ENCODE results near the gene TICAM2. TPM values are rescaled to one million over a fixed set of nuclear protein-coding genes. Genes with fewer than 3 reads are reported as not detected.
A peak's percentile ranks its signal among the peaks of the same experiment; 100 is the strongest.

TICAM2 gene
- total and polyA plus RNA-seq, 4 donors: 1.5 to 5.8 (median 2.5) TPM

DNA sequence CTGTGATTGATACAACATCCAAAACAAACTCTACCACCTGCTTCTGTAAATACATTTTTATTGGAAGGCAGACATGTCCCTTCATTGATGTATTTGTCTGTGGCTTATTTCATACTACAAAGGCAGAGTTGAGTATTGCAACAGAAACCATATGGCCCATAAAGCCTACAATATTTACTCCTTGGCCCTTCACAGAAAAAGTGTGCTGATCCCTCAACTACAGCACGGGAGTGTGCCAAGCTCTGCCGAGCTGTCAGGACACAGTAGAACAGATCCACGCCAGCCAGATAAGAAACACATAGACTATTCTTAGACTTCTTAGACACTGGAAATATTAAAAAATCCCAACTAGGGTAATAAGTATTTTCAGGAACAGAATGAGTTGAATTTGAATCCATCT is 13.2 kb downstream of the TICAM2 start:
- H3K27ac ChIP-seq (ENCODE audit: low read depth in 1 of 2, low read length in 1 of 2): no peak overlapping the region
- H3K9ac ChIP-seq (ENCODE audit: insufficient read depth in 1 of 2, low read length in 2 of 2): no peak overlapping the region
- no peaks in the 10 kb centered on the region for H3K27me3 ChIP-seq (ENCODE audit: control insufficient read depth in 3 of 3, insufficient read depth in 3 of 3, low read length in 2 of 3)
- no peaks in the 10 kb centered on the region for H3K9me3 ChIP-seq (ENCODE audit: control insufficient read depth in 4 of 4, insufficient read depth in 3 of 4, low read length in 3 of 4)
- WGBS, 2 donors: 73 to 92% methylated on average over 3 of the region's 3 CpGs
- DNase-seq: no peak
- TF ChIP-seq, protein P1, sequence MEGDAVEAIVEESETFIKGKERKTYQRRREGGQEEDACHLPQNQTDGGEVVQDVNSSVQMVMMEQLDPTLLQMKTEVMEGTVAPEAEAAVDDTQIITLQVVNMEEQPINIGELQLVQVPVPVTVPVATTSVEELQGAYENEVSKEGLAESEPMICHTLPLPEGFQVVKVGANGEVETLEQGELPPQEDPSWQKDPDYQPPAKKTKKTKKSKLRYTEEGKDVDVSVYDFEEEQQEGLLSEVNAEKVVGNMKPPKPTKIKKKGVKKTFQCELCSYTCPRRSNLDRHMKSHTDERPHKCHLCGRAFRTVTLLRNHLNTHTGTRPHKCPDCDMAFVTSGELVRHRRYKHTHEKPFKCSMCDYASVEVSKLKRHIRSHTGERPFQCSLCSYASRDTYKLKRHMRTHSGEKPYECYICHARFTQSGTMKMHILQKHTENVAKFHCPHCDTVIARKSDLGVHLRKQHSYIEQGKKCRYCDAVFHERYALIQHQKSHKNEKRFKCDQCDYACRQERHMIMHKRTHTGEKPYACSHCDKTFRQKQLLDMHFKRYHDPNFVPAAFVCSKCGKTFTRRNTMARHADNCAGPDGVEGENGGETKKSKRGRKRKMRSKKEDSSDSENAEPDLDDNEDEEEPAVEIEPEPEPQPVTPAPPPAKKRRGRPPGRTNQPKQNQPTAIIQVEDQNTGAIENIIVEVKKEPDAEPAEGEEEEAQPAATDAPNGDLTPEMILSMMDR (IDR thresholded peaks at IDR 0.05; ENCODE audit: control extremely low read depth, extremely low read depth): no peak
- ATAC-seq (ENCODE audit: insufficient read depth, low FRiP score): no peak
- H3K36me3 ChIP-seq (ENCODE audit: control insufficient read depth in 4 of 4, insufficient read depth in 4 of 4, low read length in 4 of 4): no peaks in the 10 kb centered on the region
- no peak overlapping the region for H3K4me3 ChIP-seq
- H3K4me1 ChIP-seq (ENCODE audit: control insufficient read depth in 5 of 5, insufficient read depth in 5 of 5, low read length in 5 of 5): peaks cover 0 to 2% (median 0%) of the 10 kb centered on the region in 5 donors

DNA sequence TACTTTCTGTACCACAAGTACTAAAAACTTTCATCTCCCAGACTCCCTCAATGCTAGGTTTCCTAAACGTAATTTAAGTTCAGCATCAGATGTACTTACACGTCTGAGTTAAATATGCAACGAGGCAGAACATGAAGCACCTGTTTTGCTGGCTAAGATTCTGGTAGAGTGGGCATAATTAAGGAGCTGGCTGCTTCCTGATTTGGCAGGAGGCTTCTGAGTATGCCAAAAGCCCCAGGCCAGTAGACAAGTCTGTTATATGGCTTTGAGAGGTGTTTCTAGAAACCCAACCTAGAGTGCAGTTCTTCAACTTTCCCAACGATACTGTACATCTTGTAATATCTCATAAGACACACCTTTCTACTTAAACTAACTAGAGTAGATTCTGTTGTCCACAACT is 13.6 kb downstream of the TICAM2 start:
- Histone ChIP-seq H3K4me3 (no peak overlapping the region), H3K27me3 (ENCODE audit: control insufficient read depth in 3 of 3, insufficient read depth in 3 of 3, low read length in 2 of 3) (no peaks in the 10 kb centered on the region), H3K27ac (ENCODE audit: low read depth in 1 of 2, low read length in 1 of 2) (no peak overlapping the region), H3K9ac (ENCODE audit: insufficient read depth in 1 of 2, low read length in 2 of 2) (no peak overlapping the region), H3K4me1 (ENCODE audit: control insufficient read depth in 5 of 5, insufficient read depth in 5 of 5, low read length in 5 of 5) (peaks cover 0 to 2% (median 0%) of the 10 kb centered on the region in 5 donors), H3K9me3 (ENCODE audit: control insufficient read depth in 4 of 4, insufficient read depth in 3 of 4, low read length in 3 of 4) (no peaks in the 10 kb centered on the region), H3K36me3 (ENCODE audit: control insufficient read depth in 4 of 4, insufficient read depth in 4 of 4, low read length in 4 of 4) (no peaks in the 10 kb centered on the region)
- ATAC-seq (ENCODE audit: insufficient read depth, low FRiP score) (no peak), DNase-seq (no peak)
- TF ChIP-seq, protein P1 (IDR thresholded peaks at IDR 0.05; ENCODE audit: control extremely low read depth, extremely low read depth): no peak
- 64 to 75% methylated on average over 4 of the region's 4 CpGs for WGBS, 2 donors

DNA sequence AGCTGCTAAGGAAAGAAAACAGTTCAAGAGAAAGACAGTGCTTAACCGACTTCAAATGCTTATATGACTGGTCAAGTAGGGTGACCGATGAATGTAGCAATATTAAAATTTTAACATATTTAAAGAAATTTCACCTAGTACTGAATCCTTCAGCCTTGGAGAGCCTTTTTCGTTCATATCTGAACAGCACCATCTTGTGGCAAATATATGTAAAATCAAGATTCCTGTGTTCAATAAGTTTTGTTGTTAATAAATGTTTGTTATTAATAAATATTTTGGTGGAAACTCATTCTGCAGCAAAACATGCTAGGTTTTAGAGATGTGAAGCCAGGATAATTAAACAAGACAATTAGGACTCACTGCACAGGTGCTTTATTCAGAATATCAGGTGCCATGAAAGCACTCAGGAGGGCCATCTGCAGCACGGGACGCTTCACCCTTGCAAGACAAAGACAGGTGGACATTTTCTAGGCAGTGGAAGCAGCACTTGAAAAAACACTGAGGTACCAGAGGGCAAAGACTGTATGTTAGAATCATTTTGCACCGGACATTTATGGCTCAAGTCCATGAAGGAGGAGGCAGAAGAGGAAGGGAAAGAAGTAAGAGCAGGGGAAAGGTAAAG is 15.6 kb downstream of the TICAM2 start:
- Histone ChIP-seq H3K4me3 (no peak overlapping the region), H3K27me3 (ENCODE audit: control insufficient read depth in 3 of 3, insufficient read depth in 3 of 3, low read length in 2 of 3) (no peaks in the 10 kb centered on the region), H3K9me3 (ENCODE audit: control insufficient read depth in 4 of 4, insufficient read depth in 3 of 4, low read length in 3 of 4) (no peaks in the 10 kb centered on the region), H3K4me1 (ENCODE audit: control insufficient read depth in 5 of 5, insufficient read depth in 5 of 5, low read length in 5 of 5) (peaks cover 0 to 2% (median 0%) of the 10 kb centered on the region in 5 donors), H3K9ac (ENCODE audit: insufficient read depth in 1 of 2, low read length in 2 of 2) (no peak overlapping the region), H3K36me3 (ENCODE audit: control insufficient read depth in 4 of 4, insufficient read depth in 4 of 4, low read length in 4 of 4) (no peaks in the 10 kb centered on the region), H3K27ac (ENCODE audit: low read depth in 1 of 2, low read length in 1 of 2) (no peak overlapping the region)
- DNase-seq (peak in 2 of 3 donors; percentile 36 to 47), ATAC-seq (ENCODE audit: insufficient read depth, low FRiP score) (no peak)
- TF ChIP-seq, protein P1 (IDR thresholded peaks at IDR 0.05; ENCODE audit: control extremely low read depth, extremely low read depth): peak; percentile 6
- 50 to 55% methylated on average over 6 of the region's 6 CpGs for WGBS, 2 donors

DNA sequence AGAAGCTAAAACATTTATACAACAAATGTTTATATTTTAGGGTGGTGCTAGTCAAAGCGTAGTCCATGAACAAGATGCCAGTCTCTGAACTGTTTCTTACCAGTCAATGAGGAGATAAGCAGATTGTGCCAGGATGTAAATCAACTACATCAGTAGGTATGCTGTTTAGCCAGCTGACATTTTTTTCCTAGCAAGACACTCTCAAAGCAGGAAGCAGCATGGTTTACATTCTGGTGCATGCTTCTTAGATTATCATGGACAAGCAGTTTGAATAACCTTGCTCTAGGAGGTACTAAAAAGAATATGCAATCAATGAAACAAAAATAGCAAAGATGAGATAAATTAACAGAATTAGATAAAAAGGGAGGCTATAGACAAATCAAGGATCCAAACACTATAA is 17.0 kb downstream of the TICAM2 start:
- peaks cover 0 to 4% (median under 1%) of the 10 kb centered on the region in 4 donors for H3K36me3 ChIP-seq (ENCODE audit: control insufficient read depth in 4 of 4, insufficient read depth in 4 of 4, low read length in 4 of 4)
- TF ChIP-seq, protein P1 (IDR thresholded peaks at IDR 0.05; ENCODE audit: control extremely low read depth, extremely low read depth): no peak
- H3K4me1 ChIP-seq (ENCODE audit: control insufficient read depth in 5 of 5, insufficient read depth in 5 of 5, low read length in 5 of 5): peaks cover 0 to 2% (median 0%) of the 10 kb centered on the region in 5 donors
- no peaks in the 10 kb centered on the region for H3K9me3 ChIP-seq (ENCODE audit: control insufficient read depth in 4 of 4, insufficient read depth in 3 of 4, low read length in 3 of 4)
- H3K27me3 ChIP-seq (ENCODE audit: control insufficient read depth in 3 of 3, insufficient read depth in 3 of 3, low read length in 2 of 3): no peaks in the 10 kb centered on the region
- WGBS, 2 donors: 62 to 71% methylated on average over 1 of the region's 1 CpG
- no peak overlapping the region for H3K27ac ChIP-seq (ENCODE audit: low read depth in 1 of 2, low read length in 1 of 2)
- H3K4me3 ChIP-seq: no peak overlapping the region
- no peak overlapping the region for H3K9ac ChIP-seq (ENCODE audit: insufficient read depth in 1 of 2, low read length in 2 of 2)
- ATAC-seq (ENCODE audit: insufficient read depth, low FRiP score): no peak
- DNase-seq: no peak

Data from lung (tissue), 12 donors.